Fibroblast of pulmonary artery (primary cell): ENCODE measurements around the gene SMYD2.
A peak's percentile ranks its signal among the peaks of the same experiment; 100 is the strongest.

ENCODE experiments used
- DNase-seq: peaks from one replicate; pipeline ENCODE4 v3.0.0-alpha.2; 2010; ENCODE audit warnings: low read depth
- H3K4me3 ChIP-seq: replicated peaks from 2 replicates; pipeline ENCODE4 v1.5.1; 2011; ENCODE audit warnings: low read depth, mild to moderate bottlenecking, control low read depth, low read length, moderate library complexity
- CTCF ChIP-seq: IDR thresholded peaks from 2 replicates; pipeline ENCODE4 v1.5.1; 2011; ENCODE audit warnings: mild to moderate bottlenecking, control low read depth, low read length, inconsistent platforms; ENCODE audit errors: missing control alignments

SMYD2 gene

GRCh38 chr1:214281021-214281719 lies at the start of gene SMYD2:
TSS of gene SMYD2 (plus strand) at chr1:214281159. CDS start at chr1:214281255, 96 bp downstream.
- TF ChIP-seq CTCF, result no peak

GRCh38 chr1:214233856-214234634 lies 46.9 kb upstream of the SMYD2 start:
- TF ChIP-seq CTCF, result no peak
- H3K4me3 ChIP-seq, result no peak overlapping the region
- DNase-seq, result no peak

More at GRCh38 chr1:214281021-214281719, at the start of gene SMYD2:
- peak; percentile 50 for DNase-seq
- peak within 1 kb of the TSS; percentile 82 for H3K4me3 ChIP-seq

GRCh38 chr1:214234635-214235025 lies 46.3 kb upstream of the SMYD2 start:
- H3K4me3 ChIP-seq, result no peak overlapping the region
- no peak for TF ChIP-seq CTCF
- peak; percentile 9 for DNase-seq

GRCh38 chr1:214236477-214236876 lies 44.5 kb upstream of the SMYD2 start:
- TF ChIP-seq CTCF, result no peak
- no peak overlapping the region for H3K4me3 ChIP-seq
- no peak for DNase-seq

GRCh38 chr1:214241060-214241459 lies 39.9 kb upstream of the SMYD2 start:
- TF ChIP-seq CTCF, result no peak
- DNase-seq, result peak; percentile 35
- H3K4me3 ChIP-seq, result no peak overlapping the region

- no peak for DNase-seq
- TF ChIP-seq CTCF, result no peak
These were observed 36.7 kb upstream of the SMYD2 start for GRCh38 chr1:214244252-214244651.

More at GRCh38 chr1:214244252-214244651, 36.7 kb upstream of the SMYD2 start:
- H3K4me3 ChIP-seq, result no peak overlapping the region
